HepG2 (cell line): ENCODE measurements around the gene FANCM. TPM values are rescaled to one million over a fixed set of nuclear protein-coding genes. Genes with fewer than 3 reads are reported as not detected.

Source experiments
- BORCS8-MEF2B ChIP-seq: sonication (generic); formaldehyde crosslinking; IDR thresholded peaks from 2 replicates; pipeline ENCODE4 v1.8.0; 2022; ENCODE audit warnings: mild to moderate bottlenecking, missing genetic modification reagents
- ETV5 ChIP-seq: IDR thresholded peaks from 2 replicates; pipeline ENCODE4 v1.6.1; 2018; ENCODE audit warnings: missing biosample characterization, missing genetic modification reagents, inconsistent platforms, borderline replicate concordance
- FOXA3 ChIP-seq: IDR thresholded peaks from 2 replicates; pipeline ENCODE4 v1.6.1; 2016; ENCODE audit warnings: missing genetic modification reagents, missing compliant biosample characterization
- FOXK2 ChIP-seq: fragments of 450-650 bp; IDR thresholded peaks from 2 replicates; pipeline ENCODE4 v1.6.1; 2016
- HIC2 ChIP-seq: sonication (generic); formaldehyde crosslinking; IDR thresholded peaks from 2 replicates; pipeline ENCODE4 v1.9.0; 2022; ENCODE audit warnings: low read depth, missing genetic modification reagents
- HNF4A ChIP-seq: sonication (generic); formaldehyde crosslinking; IDR thresholded peaks from 2 replicates; pipeline ENCODE4 v1.4.0; 2020; ENCODE audit warnings: missing genetic modification reagents
- MAZ ChIP-seq, 2 experiments: sonication (generic) in 1 of 2; formaldehyde crosslinking in 1 of 2; IDR thresholded peaks; 2 replicates each; pipeline versions ENCODE4 v1.5.0 to v1.6.1; 2012 to 2020; ENCODE audit warnings: low read depth in 2 of 2, mild to moderate bottlenecking in 2 of 2, borderline replicate concordance in 1 of 2, improper control_type of control experiment in 1 of 2, low read length in 1 of 2, missing genetic modification reagents in 1 of 2, moderate library complexity in 1 of 2
- MXD4 ChIP-seq: IDR thresholded peaks from 2 replicates; pipeline ENCODE4 v1.6.1; 2016; ENCODE audit warnings: mild to moderate bottlenecking, missing biosample characterization, missing genetic modification reagents
- NFYC ChIP-seq: IDR thresholded peaks from 2 replicates; pipeline ENCODE4 v1.6.1; 2016; ENCODE audit warnings: missing genetic modification reagents, missing compliant biosample characterization
- SALL1 ChIP-seq: sonication (generic); formaldehyde crosslinking; IDR thresholded peaks from 2 replicates; pipeline ENCODE4 v1.8.0; 2022; ENCODE audit warnings: mild to moderate bottlenecking, missing genetic modification reagents
- SAP130 ChIP-seq: IDR thresholded peaks from 2 replicates; pipeline ENCODE4 v1.6.1; 2016; ENCODE audit warnings: low read depth
- SKIL ChIP-seq: sonication (generic); formaldehyde crosslinking; IDR thresholded peaks from 2 replicates; pipeline ENCODE4 v1.8.0; 2022; ENCODE audit warnings: missing genetic modification reagents, mild to moderate bottlenecking, moderate library complexity, borderline replicate concordance
- SRF ChIP-seq: IDR thresholded peaks from 2 replicates; pipeline ENCODE4 v1.6.1; 2011; ENCODE audit warnings: mild to moderate bottlenecking, low read depth, low read length, moderate library complexity
- TCF7 ChIP-seq: sonication (generic); IDR thresholded peaks from 2 replicates; pipeline ENCODE4 v1.6.1; 2016; ENCODE audit warnings: antibody characterized with exemption, low read depth
- THAP9 ChIP-seq: sonication (generic); formaldehyde crosslinking; IDR thresholded peaks from 2 replicates; pipeline ENCODE4; 2020; ENCODE audit warnings: missing genetic modification reagents, mild to moderate bottlenecking, borderline replicate concordance
- TRIM24 ChIP-seq: sonication (generic); formaldehyde crosslinking; IDR thresholded peaks from 2 replicates; pipeline ENCODE4 v1.8.0; 2022; ENCODE audit warnings: mild to moderate bottlenecking, missing genetic modification reagents
- ZFP36L1 ChIP-seq: sonication (generic); formaldehyde crosslinking; IDR thresholded peaks from 2 replicates; pipeline ENCODE4 v1.8.0; 2022; ENCODE audit warnings: mild to moderate bottlenecking, missing genetic modification reagents, moderate library complexity
- ZNF234 ChIP-seq: sonication (generic); formaldehyde crosslinking; conservative IDR thresholded peaks from 2 replicates; pipeline ENCODE4 v1.5.1; 2020; ENCODE audit warnings: mild to moderate bottlenecking, missing genetic modification reagents
- ZNF251 ChIP-seq: sonication (generic); formaldehyde crosslinking; IDR thresholded peaks from 2 replicates; pipeline ENCODE4 v1.9.0; 2021; ENCODE audit warnings: mild to moderate bottlenecking, missing genetic modification reagents
- ZNF260 ChIP-seq: sonication (generic); formaldehyde crosslinking; IDR thresholded peaks from 2 replicates; pipeline ENCODE4 v1.4.0; 2020; ENCODE audit warnings: missing genetic modification reagents, low read depth, mild to moderate bottlenecking, borderline replicate concordance
- ZNF292 ChIP-seq: sonication (generic); formaldehyde crosslinking; IDR thresholded peaks from 2 replicates; pipeline ENCODE4 v1.8.1; 2022; ENCODE audit warnings: mild to moderate bottlenecking, low read depth, missing genetic modification reagents, borderline replicate concordance
- ZNF329 ChIP-seq: sonication (generic); formaldehyde crosslinking; IDR thresholded peaks from 2 replicates; pipeline ENCODE4 v1.9.0; 2021; ENCODE audit warnings: low read depth, mild to moderate bottlenecking, missing genetic modification reagents
- ZNF367 ChIP-seq: sonication (generic); formaldehyde crosslinking; IDR thresholded peaks from 2 replicates; pipeline ENCODE4 v1.4.0; 2020; ENCODE audit warnings: missing genetic modification reagents, borderline replicate concordance
- ZNF501 ChIP-seq: sonication (generic); formaldehyde crosslinking; IDR thresholded peaks from 2 replicates; pipeline ENCODE4 v1.5.1; 2020; ENCODE audit warnings: mild to moderate bottlenecking, moderate library complexity, missing genetic modification reagents
- polyA plus RNA-seq, 8 experiments: library from polyadenylated mRNA; depleted of rRNA in 3 of 8; stranded (reverse) in 7 of 8; unstranded in 1 of 8; fragments of >200 nt; fragmentation: Illumina TruSeq in 4 of 8; extraction: Trizol in 4 of 8; gene quantifications; 2 replicates each; pipeline versions ENCODE4 v1.2.1 to v1.2.3, GENCODE V29; 2011 to 2016; ENCODE audit warnings: low read depth in 4 of 8, missing spikeins in 1 of 8, mixed read lengths in 1 of 8; ENCODE audit not compliant: insufficient read depth in 1 of 8
- total RNA-seq, 5 experiments: library from RNA; depleted of rRNA; stranded (reverse); fragments of >200 nt; fragmentation: Illumina TruSeq; extraction: Trizol; gene quantifications; 2 replicates each; pipeline ENCODE4 v1.2.3, GENCODE V29; 2016; ENCODE audit warnings: low read depth in 1 of 5

Gene FANCM
- total and polyA plus RNA-seq, 2 of the 13 experiments (the other 11 are each of a cell fraction or from before 2014, with no cell fraction given): 2.6 to 10.4 TPM

- TF ChIP-seq HIC2 (CRISPR knock-in tag): no peak
- no peak for TF ChIP-seq ZFP36L1 (CRISPR knock-in tag)
- TF ChIP-seq SKIL: no peak; the same call in 1 of the 2 replicates
- peak; percentile 50 for TF ChIP-seq SALL1
- peak; percentile 93 for TF ChIP-seq NFYC (CRISPR knock-in tag)
- TF ChIP-seq HNF4A (CRISPR knock-in tag): no peak
- peak; percentile 37; the same call in 1 of the 2 replicates for TF ChIP-seq SRF
- TF ChIP-seq TCF7: no peak
- no peak for TF ChIP-seq MAZ (IDR thresholded peaks at IDR 0.05; ENCODE audit: borderline replicate concordance, low read depth, low read length)
- peak; percentile 2; the same call in 1 of the 2 replicates for TF ChIP-seq MAZ (CRISPR knock-in tag; IDR thresholded peaks at IDR 0.05; ENCODE audit: low read depth)
- TF ChIP-seq THAP9 (CRISPR knock-in tag): peak; percentile 61; the same call in 1 of the 2 replicates
- TF ChIP-seq ETV5 (CRISPR knock-in tag): peak; percentile 68; the same call in 1 of the 2 replicates
- no peak for TF ChIP-seq ZNF234 (CRISPR knock-in tag)
- no peak for TF ChIP-seq FOXK2
- no peak for TF ChIP-seq BORCS8-MEF2B (CRISPR knock-in tag)
- peak; percentile 65; the same call in 1 of the 2 replicates for TF ChIP-seq ZNF292 (CRISPR knock-in tag)
- no peak for TF ChIP-seq TRIM24 (CRISPR knock-in tag)
- TF ChIP-seq ZNF329: peak; percentile 69; the same call in 1 of the 2 replicates
- TF ChIP-seq ZNF260 (CRISPR knock-in tag): no peak
- peak; percentile 86 for TF ChIP-seq ZNF501 (CRISPR knock-in tag)
- TF ChIP-seq ZNF367 (CRISPR knock-in tag): no peak
- peak; percentile 45; the same call in 1 of the 2 replicates for TF ChIP-seq FOXA3 (CRISPR knock-in tag)
- TF ChIP-seq SAP130: peak; percentile 100
- no peak for TF ChIP-seq ZNF251
- peak; percentile 75 for TF ChIP-seq MXD4
These were observed at the start of gene FANCM (continued) for GRCh38 chr14:45135659-45136395.
